Activated T-helper 2 cell treated with anti-CD3 and anti-CD28 coated beads, Interferon-gamma antibody, Interleukin-2, Interleukin-4, amounts not matched to agents 10 μg/mL and 5 μg/mL and 100 μg/mL, durations not matched to agents 14 hours and 24 hours and 36 hours (primary cell): Measurements from ENCODE around the gene LCN2. TPM values are rescaled to one million over a fixed set of nuclear protein-coding genes. Genes with fewer than 3 reads are reported as not detected.

Experiments
- DNase-seq: peaks from one replicate; pipeline ENCODE4 v3.0.0; 2021; ENCODE audit warnings: low spot score
- H3K27ac Mint-ChIP-seq: one replicate; pipeline ENCODE4 v1.8.0; 2021; ENCODE audit warnings: mixed read lengths
- H3K27me3 Mint-ChIP-seq: one replicate; pipeline ENCODE4 v1.8.0; 2021; ENCODE audit warnings: low read depth, mixed read lengths
- H3K36me3 Mint-ChIP-seq: one replicate; pipeline ENCODE4 v1.8.0; 2021; ENCODE audit warnings: low read depth, mixed read lengths
- H3K4me1 Mint-ChIP-seq: one replicate; pipeline ENCODE4 v1.8.0; 2021; ENCODE audit warnings: low read depth, mixed read lengths
- H3K4me3 Mint-ChIP-seq: one replicate; pipeline ENCODE4 v1.8.0; 2021; ENCODE audit warnings: low read depth, mild to moderate bottlenecking, moderate library complexity, mixed read lengths
- H3K9me3 Mint-ChIP-seq: one replicate; pipeline ENCODE4 v1.8.0; 2021; ENCODE audit warnings: mixed read lengths
- intact Hi-C: fragments of 100-400 bp; cut with micrococcal nuclease; formaldehyde crosslinking; loops from one replicate; pipeline ENCODE4 v1.15.1; 2023
- total RNA-seq: library from RNA; stranded (reverse); gene quantifications from 2 replicates; pipeline ENCODE4 v1.2.3, GENCODE V29; 2022

LCN2 gene
- total RNA-seq, 1 donor from 2014 or later, result not detected

DNA sequence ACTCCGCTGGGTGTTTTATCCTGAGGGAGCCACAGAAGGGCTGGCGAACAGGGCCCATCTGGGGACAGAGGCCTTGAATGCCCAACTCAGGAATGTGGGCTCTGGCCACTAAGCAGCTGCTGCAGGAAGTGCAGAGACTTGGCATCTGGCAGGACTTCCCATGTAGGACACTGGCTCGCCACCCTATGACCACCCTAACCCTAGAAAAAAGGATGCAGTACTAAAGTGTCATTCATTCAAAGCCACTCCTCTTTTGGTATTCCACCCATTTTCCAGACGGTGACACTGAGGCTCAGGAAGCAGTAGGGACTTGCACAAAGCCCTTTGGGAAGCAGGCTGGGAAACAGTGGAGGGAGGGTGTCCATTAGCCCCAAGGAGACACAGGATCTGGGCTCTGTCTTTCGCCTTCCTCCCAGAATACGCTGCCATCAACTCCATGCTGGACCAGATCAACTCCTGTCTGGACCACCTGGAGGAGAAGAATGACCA lies 13.8 kb downstream of the LCN2 start:
- intact Hi-C loops, result loop anchor here (10.0 kb wide), 1 partner anchor 392 kb away; the partner anchor contains the start of gene SPTAN1
- DNase-seq, result no peak
- H3K4me3 Mint-ChIP-seq, result no peak overlapping the region
- no peak overlapping the region for H3K27ac Mint-ChIP-seq
- H3K36me3 Mint-ChIP-seq, result peaks cover 43% of the 10 kb centered on the region
- H3K9me3 Mint-ChIP-seq, result no peaks in the 10 kb centered on the region
- H3K4me1 Mint-ChIP-seq, result peaks cover 17% of the 10 kb centered on the region
- no peaks in the 10 kb centered on the region for H3K27me3 Mint-ChIP-seq

DNA sequence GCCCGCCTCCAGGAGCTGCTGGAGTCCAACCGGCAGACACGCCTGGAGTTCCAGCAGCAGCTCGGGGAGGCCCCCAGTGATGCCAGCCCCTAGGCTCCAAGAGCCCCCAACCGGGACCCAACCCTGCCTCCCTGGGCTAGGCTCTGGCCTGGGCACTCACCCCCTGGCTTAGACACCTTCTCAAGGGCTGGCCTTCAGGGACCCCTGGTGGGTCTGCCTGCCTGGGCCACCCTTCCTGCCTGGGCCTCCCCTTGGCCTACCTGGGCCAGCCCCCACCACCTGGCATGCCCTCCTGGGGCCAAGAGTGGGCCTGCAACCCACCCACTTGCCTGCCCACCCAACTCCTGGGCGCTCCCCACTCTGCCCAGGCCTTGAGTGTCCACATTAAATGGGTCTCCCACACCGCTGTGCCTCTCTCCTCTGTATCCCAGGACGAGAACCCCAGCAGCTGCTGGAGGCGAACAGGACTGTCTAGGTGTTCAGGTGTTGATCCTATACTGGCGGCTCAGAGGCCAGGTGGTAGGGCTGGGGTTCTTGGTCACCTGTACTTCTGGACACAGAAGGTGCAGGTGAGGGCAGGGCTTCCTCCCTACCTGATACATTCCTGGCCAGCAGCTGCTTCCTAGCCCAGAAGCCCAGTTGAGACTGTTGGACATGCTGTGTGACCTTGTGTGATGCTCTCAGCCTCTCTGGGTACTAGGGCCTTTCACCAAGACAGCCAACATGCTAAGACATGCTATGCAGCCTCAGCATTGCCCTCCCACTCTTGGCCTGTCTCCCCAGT lies 14.5 kb downstream of the LCN2 start:
- Mint-ChIP-seq H3K4me1 (peaks cover 17% of the 10 kb centered on the region), H3K27ac (no peak overlapping the region), H3K36me3 (peaks cover 46% of the 10 kb centered on the region), H3K4me3 (no peak overlapping the region), H3K27me3 (no peaks in the 10 kb centered on the region), H3K9me3 (no peaks in the 10 kb centered on the region)
- intact Hi-C loops, result loop anchor here (10.0 kb wide), 1 partner anchor 391 kb away; the partner anchor contains the start of gene SPTAN1
- DNase-seq, result no peak

DNA sequence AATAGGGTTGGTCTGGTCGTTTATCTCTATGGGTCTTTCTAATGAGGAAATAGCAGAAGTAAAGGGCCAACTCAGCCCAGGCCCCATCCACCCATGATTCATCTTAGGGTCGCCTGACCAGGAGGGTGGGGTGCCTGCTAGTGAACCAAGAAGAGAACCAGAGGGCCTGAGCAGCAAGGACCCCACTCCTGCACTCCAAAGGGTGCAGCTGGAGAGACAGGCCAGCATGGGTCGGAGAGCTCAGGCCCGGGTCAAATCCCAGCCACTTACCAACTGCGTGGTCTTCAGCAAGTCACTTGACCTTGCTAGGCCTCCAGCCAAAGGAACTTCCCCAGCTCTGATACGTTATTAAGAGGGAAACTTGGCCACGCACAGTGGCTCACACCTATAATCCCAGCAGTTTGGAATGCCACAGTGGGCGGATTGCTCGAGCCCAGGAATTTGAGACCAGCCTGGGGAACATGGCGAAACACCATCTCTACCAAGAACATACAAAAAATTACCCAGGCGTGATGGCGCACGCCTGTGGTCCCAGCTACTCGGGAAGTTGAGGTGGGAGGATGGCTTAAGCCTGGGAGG lies 15.1 kb downstream of the LCN2 start:
- peaks cover 15% of the 10 kb centered on the region for H3K4me1 Mint-ChIP-seq
- H3K27ac Mint-ChIP-seq, result no peak overlapping the region
- intact Hi-C loops, result loop anchor here (10.0 kb wide), 1 partner anchor 390 kb away; the partner anchor contains the start of gene SPTAN1
- no peaks in the 10 kb centered on the region for H3K9me3 Mint-ChIP-seq
- H3K27me3 Mint-ChIP-seq, result no peaks in the 10 kb centered on the region
- H3K4me3 Mint-ChIP-seq, result no peak overlapping the region
- H3K36me3 Mint-ChIP-seq, result peaks cover 52% of the 10 kb centered on the region
- DNase-seq, result no peak

DNA sequence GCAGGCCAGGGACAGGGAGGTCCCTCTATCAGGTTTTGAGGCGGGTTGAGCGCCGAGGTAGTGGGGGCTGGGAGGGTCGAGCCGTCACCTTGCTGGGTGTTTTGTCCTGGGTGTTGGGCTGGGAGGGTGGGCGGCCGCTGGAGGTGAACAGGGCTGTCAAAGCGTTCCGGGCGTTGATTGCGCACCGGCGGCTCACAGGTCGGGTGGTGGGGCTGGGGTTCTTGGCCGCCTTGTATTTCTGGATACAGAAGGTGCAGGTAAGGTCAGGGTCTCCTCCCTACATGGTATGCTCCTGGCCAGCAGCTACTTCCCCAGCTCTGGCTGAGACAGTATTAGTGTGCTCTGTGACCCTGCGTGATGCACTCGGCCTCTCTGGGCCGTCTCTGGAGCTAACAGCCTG lies 16.9 kb downstream of the LCN2 start:
- no peaks in the 10 kb centered on the region for H3K27me3 Mint-ChIP-seq
- H3K9me3 Mint-ChIP-seq, result no peaks in the 10 kb centered on the region
- H3K36me3 Mint-ChIP-seq, result peaks cover 59% of the 10 kb centered on the region
- H3K4me1 Mint-ChIP-seq, result peaks cover 8% of the 10 kb centered on the region
- H3K4me3 Mint-ChIP-seq, result no peak overlapping the region
- intact Hi-C loops, result loop anchor here (10.0 kb wide), 1 partner anchor 389 kb away; the partner anchor contains the start of gene SPTAN1
- no peak for DNase-seq
- H3K27ac Mint-ChIP-seq, result no peak overlapping the region

DNA sequence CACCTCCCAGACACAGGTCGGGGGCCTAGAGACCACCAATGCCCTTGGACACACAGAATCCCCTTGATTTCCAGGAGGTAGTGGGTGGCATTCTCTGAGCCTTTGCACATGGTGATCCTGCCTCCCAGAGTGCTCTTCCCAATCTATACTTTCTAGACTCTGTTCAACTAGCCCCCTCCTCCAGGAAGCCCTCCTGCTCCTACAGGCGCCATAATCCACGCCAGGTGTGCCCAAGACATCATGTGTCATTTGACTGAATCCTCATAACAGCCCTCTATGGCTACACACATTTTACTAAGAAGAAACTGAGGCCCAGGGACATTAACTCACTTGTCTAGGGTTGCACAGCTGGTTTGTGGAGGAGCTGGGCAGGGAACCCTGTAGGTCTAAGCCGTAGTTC lies 18.0 kb downstream of the LCN2 start:
- Mint-ChIP-seq H3K4me3 (no peak overlapping the region), H3K9me3 (no peaks in the 10 kb centered on the region), H3K27me3 (no peaks in the 10 kb centered on the region), H3K36me3 (peaks cover 56% of the 10 kb centered on the region), H3K4me1 (peaks cover 5% of the 10 kb centered on the region), H3K27ac (no peak overlapping the region)
- no peak for DNase-seq
- intact Hi-C loops, result loop anchor here (10.0 kb wide), 1 partner anchor 388 kb away; the partner anchor contains the start of gene SPTAN1

DNA sequence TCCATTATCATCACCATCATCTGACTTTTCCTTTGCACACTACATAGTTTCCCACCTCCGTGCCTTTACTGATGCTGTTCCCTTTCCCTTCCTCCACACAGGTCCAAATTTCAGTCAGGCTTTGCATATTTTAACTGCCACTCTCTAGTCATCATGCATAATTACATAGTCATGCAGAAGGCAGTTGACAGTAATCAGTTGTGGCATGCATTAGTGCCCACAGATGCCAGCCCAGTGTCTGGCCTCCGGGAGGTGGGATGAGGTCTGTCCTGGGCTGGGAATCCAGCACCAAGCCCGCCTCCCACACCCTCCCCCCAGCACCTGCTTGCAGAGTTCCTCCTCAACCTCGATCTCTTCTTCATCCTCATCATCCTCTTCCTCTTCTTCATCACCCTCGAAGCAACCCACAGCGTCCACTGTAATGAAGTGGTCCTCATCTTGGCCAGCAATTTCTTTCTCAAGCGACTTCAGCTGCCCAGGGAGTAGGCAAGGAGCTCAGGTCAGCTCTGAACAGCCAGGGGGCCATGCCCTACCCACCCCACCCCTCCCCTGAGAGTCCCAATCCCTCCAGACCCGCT lies 19.6 kb downstream of the LCN2 start:
- no peaks in the 10 kb centered on the region for H3K9me3 Mint-ChIP-seq
- H3K36me3 Mint-ChIP-seq, result peaks cover 45% of the 10 kb centered on the region
- no peaks in the 10 kb centered on the region for H3K27me3 Mint-ChIP-seq
- no peak overlapping the region for H3K4me3 Mint-ChIP-seq
- no peak for DNase-seq
- H3K27ac Mint-ChIP-seq, result no peak overlapping the region
- intact Hi-C loops, result loop anchor here (10.0 kb wide), 1 partner anchor 386 kb away; the partner anchor contains the start of gene SPTAN1
- no peaks in the 10 kb centered on the region for H3K4me1 Mint-ChIP-seq

DNA sequence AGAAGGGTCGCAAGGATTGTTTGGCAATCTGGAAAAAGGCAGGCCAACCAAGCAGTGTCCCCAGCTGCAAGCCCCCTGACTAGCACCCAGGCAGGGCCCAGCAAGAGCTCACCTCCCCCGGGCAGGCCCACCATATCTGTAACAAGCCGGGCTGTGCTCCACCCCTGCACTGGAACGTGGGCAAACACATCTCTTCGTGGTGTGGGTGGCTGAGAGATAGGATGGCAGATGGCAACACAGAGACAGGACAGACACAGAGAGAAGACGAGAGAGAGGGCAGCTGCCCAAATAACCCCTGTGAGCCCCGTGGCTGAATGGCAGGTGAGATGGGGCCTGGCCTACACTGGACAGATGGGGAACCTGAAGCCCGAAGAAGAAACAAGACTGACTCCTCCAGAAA lies 20.2 kb downstream of the LCN2 start:
- no peaks in the 10 kb centered on the region for H3K27me3 Mint-ChIP-seq

DNA sequence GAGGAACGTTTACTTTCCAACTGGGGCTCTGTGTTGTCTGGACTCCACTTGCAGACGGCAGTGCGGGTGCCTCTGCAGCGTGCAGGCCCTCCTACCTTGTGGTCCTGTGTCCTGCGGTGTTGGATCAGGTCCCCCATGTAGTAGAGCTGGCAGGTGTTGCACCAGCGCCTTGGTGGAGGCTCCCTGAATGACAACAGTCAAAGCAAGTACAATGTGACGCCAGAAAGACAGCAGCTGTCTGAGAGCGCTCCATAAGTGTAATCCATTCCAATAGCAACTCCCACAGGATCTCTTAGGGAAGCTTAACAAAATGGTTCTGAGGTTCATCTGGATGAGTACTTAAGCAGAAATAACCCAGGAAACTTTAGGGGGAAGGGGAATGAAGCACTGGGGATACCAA lies 20.7 kb downstream of the LCN2 start:
- intact Hi-C loops, result loop anchor here (10.0 kb wide), 1 partner anchor 385 kb away; the partner anchor contains the start of gene SPTAN1
- no peak overlapping the region for H3K4me3 Mint-ChIP-seq
- peaks cover 40% of the 10 kb centered on the region for H3K36me3 Mint-ChIP-seq
- H3K4me1 Mint-ChIP-seq, result no peaks in the 10 kb centered on the region
- H3K9me3 Mint-ChIP-seq, result no peaks in the 10 kb centered on the region
- no peak overlapping the region for H3K27ac Mint-ChIP-seq
- H3K27me3 Mint-ChIP-seq, result no peaks in the 10 kb centered on the region
- DNase-seq, result no peak

More for the DNA sequence above, 20.2 kb downstream of the LCN2 start:
- H3K4me1 Mint-ChIP-seq, result no peaks in the 10 kb centered on the region
- intact Hi-C loops, result loop anchor here (10.0 kb wide), 1 partner anchor 385 kb away; the partner anchor contains the start of gene SPTAN1
- H3K27ac Mint-ChIP-seq, result no peak overlapping the region
- H3K36me3 Mint-ChIP-seq, result peaks cover 39% of the 10 kb centered on the region
- DNase-seq, result no peak
- H3K9me3 Mint-ChIP-seq, result no peaks in the 10 kb centered on the region
- H3K4me3 Mint-ChIP-seq, result no peak overlapping the region

DNA sequence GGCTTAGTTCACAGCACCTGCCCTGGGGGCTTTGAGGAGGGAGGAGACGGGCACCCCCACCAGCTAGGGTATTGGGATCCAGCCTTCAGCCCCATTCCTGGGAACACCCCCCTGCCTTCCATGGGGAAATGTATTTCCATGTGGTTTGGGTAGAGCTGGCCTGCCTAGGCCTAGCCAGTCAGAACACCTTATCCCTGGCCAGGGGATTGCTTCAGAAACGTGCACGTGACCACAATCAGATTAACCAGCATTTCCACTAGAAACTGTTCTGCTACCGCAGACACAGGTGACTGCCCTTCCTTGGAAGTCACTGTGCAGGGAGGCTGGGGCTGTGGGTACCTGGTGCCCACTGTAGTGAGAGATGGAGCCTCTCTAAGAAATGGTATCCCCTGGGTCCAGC lies 24.8 kb downstream of the LCN2 start:
- intact Hi-C loops, result no loop called here
- H3K36me3 Mint-ChIP-seq, result peaks cover 49% of the 10 kb centered on the region
- H3K27me3 Mint-ChIP-seq, result no peaks in the 10 kb centered on the region
- no peaks in the 10 kb centered on the region for H3K9me3 Mint-ChIP-seq
- H3K4me1 Mint-ChIP-seq, result no peaks in the 10 kb centered on the region
- no peak overlapping the region for H3K4me3 Mint-ChIP-seq
- H3K27ac Mint-ChIP-seq, result no peak overlapping the region
- DNase-seq, result no peak

DNA sequence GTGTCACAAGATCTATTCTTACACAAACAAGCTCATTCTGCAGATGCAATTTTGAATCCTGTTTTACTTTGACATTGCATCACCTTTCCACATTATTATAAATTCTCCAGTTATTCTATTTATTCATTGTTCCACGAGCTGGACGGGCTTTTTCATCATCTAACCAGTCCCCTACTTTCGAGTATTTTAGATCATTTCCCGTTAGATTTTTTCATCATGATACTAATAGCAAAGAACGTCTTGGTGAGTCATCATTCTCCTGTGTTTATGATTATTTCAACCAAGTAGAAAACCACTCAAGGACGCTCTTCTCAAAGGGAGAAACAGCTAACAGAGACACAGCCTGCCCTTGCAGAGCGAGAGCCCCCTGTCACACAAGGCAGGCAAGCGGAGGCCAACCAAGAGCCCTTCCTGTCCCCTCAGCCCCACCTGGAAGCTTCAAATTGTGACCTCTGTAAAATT lies 25.9 kb downstream of the LCN2 start:
- intact Hi-C loops, result no loop called here
- DNase-seq, result no peak
- Mint-ChIP-seq H3K36me3 (peaks cover 50% of the 10 kb centered on the region), H3K27me3 (no peaks in the 10 kb centered on the region), H3K4me1 (no peaks in the 10 kb centered on the region), H3K27ac (no peak overlapping the region), H3K9me3 (peaks cover 3% of the 10 kb centered on the region), H3K4me3 (no peak overlapping the region)

DNA sequence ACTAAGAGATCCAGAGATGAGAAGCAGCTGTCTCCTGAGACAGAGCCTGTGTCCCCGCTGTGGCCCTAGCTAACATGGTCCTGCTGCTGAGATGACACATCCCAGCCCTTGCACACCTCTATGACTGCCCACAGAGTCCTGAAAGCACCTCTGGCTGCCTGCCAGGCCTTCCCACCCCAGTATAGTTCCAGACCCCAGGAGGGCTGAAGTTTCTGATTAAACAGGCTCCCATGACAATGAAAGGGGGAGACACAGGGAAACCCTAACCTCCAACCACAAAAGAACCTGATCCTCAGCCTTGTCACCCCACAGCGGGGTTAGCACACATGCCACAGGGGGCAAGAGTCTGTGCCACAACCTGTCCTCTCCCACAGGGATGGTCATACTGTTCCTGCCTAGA lies 26.5 kb downstream of the LCN2 start:
- H3K27me3 Mint-ChIP-seq, result no peaks in the 10 kb centered on the region
- intact Hi-C loops, result no loop called here
- no peak overlapping the region for H3K4me3 Mint-ChIP-seq
- peaks cover 53% of the 10 kb centered on the region for H3K36me3 Mint-ChIP-seq
- DNase-seq, result no peak
- no peak overlapping the region for H3K27ac Mint-ChIP-seq
- peaks cover 5% of the 10 kb centered on the region for H3K9me3 Mint-ChIP-seq
- H3K4me1 Mint-ChIP-seq, result no peaks in the 10 kb centered on the region

DNA sequence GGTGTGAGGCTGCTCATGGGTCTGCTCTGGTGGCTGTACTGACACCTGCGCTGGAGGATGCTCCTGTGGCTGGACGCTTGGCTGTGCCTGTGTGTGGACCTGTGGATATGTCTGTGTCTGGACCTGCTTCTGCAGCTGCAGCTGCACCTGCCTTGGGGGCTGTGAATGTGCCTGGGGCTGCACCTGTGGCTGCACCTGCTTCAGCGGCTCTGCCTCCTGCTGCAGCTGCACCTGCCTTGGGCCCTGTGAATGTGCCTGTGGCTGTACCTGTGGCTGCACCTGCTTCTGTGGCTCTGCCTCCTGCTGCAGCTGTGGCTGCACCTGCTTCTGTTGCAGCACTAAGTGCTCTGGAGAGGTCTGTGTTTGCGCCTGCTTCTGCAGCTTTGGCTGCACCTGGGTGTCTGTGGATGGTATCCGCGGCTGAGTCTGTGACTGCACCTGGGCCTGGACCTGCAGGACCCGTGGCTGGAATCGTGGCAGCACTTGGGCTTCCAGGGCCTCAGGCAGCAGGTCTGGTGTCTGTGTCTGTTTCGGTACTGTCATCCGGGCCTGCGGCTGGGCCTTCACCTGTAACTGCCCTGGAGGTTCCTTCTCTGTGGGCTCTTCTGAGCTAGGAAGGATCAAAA lies 29.7 kb downstream of the LCN2 start:
- H3K27ac Mint-ChIP-seq, result no peak overlapping the region
- no peak overlapping the region for H3K4me3 Mint-ChIP-seq
- intact Hi-C loops, result no loop called here
- peaks cover 5% of the 10 kb centered on the region for H3K9me3 Mint-ChIP-seq
- H3K4me1 Mint-ChIP-seq, result peaks cover 4% of the 10 kb centered on the region
- peaks cover 78% of the 10 kb centered on the region for H3K36me3 Mint-ChIP-seq
- no peaks in the 10 kb centered on the region for H3K27me3 Mint-ChIP-seq
- no peak for DNase-seq
